ENCODE results near the gene CNTROB. TPM values are rescaled to one million over a fixed set of nuclear protein-coding genes. Genes with fewer than 3 reads are reported as not detected.

Gene CNTROB
- total and polyA plus RNA-seq, 2 of the 4 experiments (the other 2 are of a cell fraction): 12.7 to 26.4 TPM

DNA sequence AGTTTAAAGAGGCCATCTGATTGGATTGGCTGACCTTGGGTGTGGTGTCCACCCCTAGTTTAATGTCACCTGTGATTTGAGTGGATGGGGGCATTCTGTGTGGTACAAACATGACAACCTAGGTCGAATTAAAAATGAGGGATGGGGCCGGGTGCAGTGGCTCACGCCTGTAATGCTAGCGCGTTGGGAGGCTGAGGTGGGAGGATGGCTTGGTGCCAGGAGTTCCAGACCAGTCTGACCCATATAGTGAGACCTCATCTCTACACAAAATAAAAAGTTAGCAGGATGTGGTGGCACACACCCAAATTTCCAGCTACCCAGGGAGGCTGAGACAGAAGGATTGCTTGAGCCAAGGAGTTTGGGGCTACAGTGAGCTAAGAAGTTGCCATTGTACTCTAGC lies 14.4 kb downstream of the CNTROB start:
- DNase-seq: no peak
- H3K4me1 ChIP-seq (ENCODE audit: control insufficient read depth, insufficient read depth, low read length): no peaks in the 10 kb centered on the region
- no peak overlapping the region for H4K91ac ChIP-seq (ENCODE audit: insufficient read depth, low read depth, low read length)
- ChIA-PET POLR2A (ENCODE audit: unreplicated experiment) (interaction anchor here (0.6 kb wide), 1 partner anchor 15 kb away, joined by 9 read pairs; the partner anchor contains the start of gene TRAPPC1), CTCF (no interaction called here)
- no peak for TF ChIP-seq POLR2A (IDR thresholded peaks at IDR 0.05; ENCODE audit: low read depth, low read length)
- TF ChIP-seq MAZ (IDR thresholded peaks at IDR 0.05; ENCODE audit: borderline replicate concordance, low read depth, low read length): no peak
- TF ChIP-seq, protein P1, sequence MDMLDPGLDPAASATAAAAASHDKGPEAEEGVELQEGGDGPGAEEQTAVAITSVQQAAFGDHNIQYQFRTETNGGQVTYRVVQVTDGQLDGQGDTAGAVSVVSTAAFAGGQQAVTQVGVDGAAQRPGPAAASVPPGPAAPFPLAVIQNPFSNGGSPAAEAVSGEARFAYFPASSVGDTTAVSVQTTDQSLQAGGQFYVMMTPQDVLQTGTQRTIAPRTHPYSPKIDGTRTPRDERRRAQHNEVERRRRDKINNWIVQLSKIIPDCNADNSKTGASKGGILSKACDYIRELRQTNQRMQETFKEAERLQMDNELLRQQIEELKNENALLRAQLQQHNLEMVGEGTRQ (IDR thresholded peaks at IDR 0.05; ENCODE audit: low read depth, low read length): no peak
- TF ChIP-seq BHLHE40 (IDR thresholded peaks at IDR 0.05; ENCODE audit: low read depth, low read length): no peak
- no peak for TF ChIP-seq RFX5 (IDR thresholded peaks at IDR 0.05; ENCODE audit: low read depth, low read length)
- TF ChIP-seq, protein P2, sequence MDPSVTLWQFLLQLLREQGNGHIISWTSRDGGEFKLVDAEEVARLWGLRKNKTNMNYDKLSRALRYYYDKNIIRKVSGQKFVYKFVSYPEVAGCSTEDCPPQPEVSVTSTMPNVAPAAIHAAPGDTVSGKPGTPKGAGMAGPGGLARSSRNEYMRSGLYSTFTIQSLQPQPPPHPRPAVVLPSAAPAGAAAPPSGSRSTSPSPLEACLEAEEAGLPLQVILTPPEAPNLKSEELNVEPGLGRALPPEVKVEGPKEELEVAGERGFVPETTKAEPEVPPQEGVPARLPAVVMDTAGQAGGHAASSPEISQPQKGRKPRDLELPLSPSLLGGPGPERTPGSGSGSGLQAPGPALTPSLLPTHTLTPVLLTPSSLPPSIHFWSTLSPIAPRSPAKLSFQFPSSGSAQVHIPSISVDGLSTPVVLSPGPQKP (IDR thresholded peaks at IDR 0.05; ENCODE audit: borderline replicate concordance, low read depth, low read length): no peak
- TF ChIP-seq CHD1 (IDR thresholded peaks at IDR 0.05; ENCODE audit: low read depth, low read length): no peak
- no peak for TF ChIP-seq FOS (IDR thresholded peaks at IDR 0.05; ENCODE audit: low read depth, low read length)
- TF ChIP-seq RCOR1 (IDR thresholded peaks at IDR 0.05; ENCODE audit: insufficient replicate concordance, low read length): no peak
- TF ChIP-seq MAFK (IDR thresholded peaks at IDR 0.05; ENCODE audit: low read depth, low read length): no peak
- no peak for TF ChIP-seq NFE2L2 (IDR thresholded peaks at IDR 0.05; ENCODE audit: low read depth, low read length)
- TF ChIP-seq CEBPB (IDR thresholded peaks at IDR 0.05; ENCODE audit: low read depth, low read length): no peak
- no peak for TF ChIP-seq MXI1 (IDR thresholded peaks at IDR 0.05; ENCODE audit: borderline replicate concordance, low read depth, low read length)
- TF ChIP-seq, protein P3, sequence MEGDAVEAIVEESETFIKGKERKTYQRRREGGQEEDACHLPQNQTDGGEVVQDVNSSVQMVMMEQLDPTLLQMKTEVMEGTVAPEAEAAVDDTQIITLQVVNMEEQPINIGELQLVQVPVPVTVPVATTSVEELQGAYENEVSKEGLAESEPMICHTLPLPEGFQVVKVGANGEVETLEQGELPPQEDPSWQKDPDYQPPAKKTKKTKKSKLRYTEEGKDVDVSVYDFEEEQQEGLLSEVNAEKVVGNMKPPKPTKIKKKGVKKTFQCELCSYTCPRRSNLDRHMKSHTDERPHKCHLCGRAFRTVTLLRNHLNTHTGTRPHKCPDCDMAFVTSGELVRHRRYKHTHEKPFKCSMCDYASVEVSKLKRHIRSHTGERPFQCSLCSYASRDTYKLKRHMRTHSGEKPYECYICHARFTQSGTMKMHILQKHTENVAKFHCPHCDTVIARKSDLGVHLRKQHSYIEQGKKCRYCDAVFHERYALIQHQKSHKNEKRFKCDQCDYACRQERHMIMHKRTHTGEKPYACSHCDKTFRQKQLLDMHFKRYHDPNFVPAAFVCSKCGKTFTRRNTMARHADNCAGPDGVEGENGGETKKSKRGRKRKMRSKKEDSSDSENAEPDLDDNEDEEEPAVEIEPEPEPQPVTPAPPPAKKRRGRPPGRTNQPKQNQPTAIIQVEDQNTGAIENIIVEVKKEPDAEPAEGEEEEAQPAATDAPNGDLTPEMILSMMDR (conservative IDR thresholded peaks at IDR 0.05; ENCODE audit: low read depth, low read length): no peak
- TF ChIP-seq RAD21 (IDR thresholded peaks at IDR 0.05; ENCODE audit: low read length): no peak
- H3K4ac ChIP-seq (ENCODE audit: low read depth, low read length): no peak overlapping the region
- H3K36me3 ChIP-seq (ENCODE audit: control insufficient read depth, insufficient read depth, low read length): peaks cover 55% of the 10 kb centered on the region
- no peaks in the 10 kb centered on the region for H3K27me3 ChIP-seq (ENCODE audit: control insufficient read depth, insufficient read depth, low read length)
- WGBS, 2 experiments (ENCODE audit: extremely low coverage in 2 of 2, insufficient read length in 1 of 2): 100% methylated on average over 2 of the region's 5 CpGs; no CpG with 5 or more reads in 1 of the 2 experiments
- H3K14ac ChIP-seq (replicated peaks; ENCODE audit: low read depth, low read length): no peak overlapping the region
- H3K4me3 ChIP-seq (ENCODE audit: insufficient read depth, low read depth, low read length): no peak overlapping the region
- H3K9me1 ChIP-seq (ENCODE audit: insufficient read depth, low read length): no peaks in the 10 kb centered on the region
- intact Hi-C loops (cut with micrococcal nuclease) (no loop called here), dilution Hi-C loops (cut with HindIII; ENCODE audit: low sequenced_read_pairs, unreplicated experiment) (no loop called here), in situ Hi-C loops (cut with MboI; ENCODE audit: low sequenced_read_pairs) (no loop called here)
- no peak overlapping the region for H2BK5ac ChIP-seq (ENCODE audit: low read depth, low read length, poor library complexity, severe bottlenecking)
- no peak overlapping the region for H3K9ac ChIP-seq (ENCODE audit: low read depth, low read length)
- H4K8ac ChIP-seq (ENCODE audit: low read depth in 2 of 2, low read length in 2 of 2): no peak overlapping the region
- no peak overlapping the region for H2BK15ac ChIP-seq (ENCODE audit: low read depth, low read length)
- BruUV-seq (replicated peaks): no TSS peak
- no peaks in the 10 kb centered on the region; a peak in 1 of 4 replicates for H3K79me1 ChIP-seq (ENCODE audit: low read depth in 1 of 2, low read length in 2 of 2)
- H3K9me3 ChIP-seq (ENCODE audit: control insufficient read depth, insufficient read depth, low read length): no peaks in the 10 kb centered on the region
- H4K5ac ChIP-seq (ENCODE audit: low read depth, low read length): no peak overlapping the region
- H3K4me2 ChIP-seq (ENCODE audit: low read depth, low read length): no peak overlapping the region
- no peaks in the 10 kb centered on the region for H4K20me1 ChIP-seq (ENCODE audit: insufficient read depth, low read length)
- ATAC-seq (ENCODE audit: low read depth): no peak
- H3K56ac ChIP-seq (ENCODE audit: extremely low read depth, insufficient read depth, low read length): no peak overlapping the region
- no peak overlapping the region for H3K18ac ChIP-seq (ENCODE audit: low read depth, low read length)
- no peak overlapping the region for H2BK20ac ChIP-seq (ENCODE audit: low read depth, low read length)
- no peak overlapping the region for H2AK5ac ChIP-seq (ENCODE audit: low read depth, low read length)
- no peak overlapping the region for H3K27ac ChIP-seq (ENCODE audit: insufficient read depth, low read length)
- no peak overlapping the region for H3K23ac ChIP-seq (ENCODE audit: low read depth, low read length)
- no peak overlapping the region for H2AFZ ChIP-seq (replicated peaks; ENCODE audit: low read length, poor library complexity)
- no peak overlapping the region for H2BK120ac ChIP-seq (ENCODE audit: low read depth, low read length)
- no peak overlapping the region for H2AK9ac ChIP-seq (replicated peaks; ENCODE audit: low read depth, low read length, poor library complexity)
